ENCODE measurements around the gene MAPK1.

GRCh38 chr22:21862386-21863245, 4.8 kb downstream of the MAPK1 start:
- TF ChIP-seq, protein P1, sequence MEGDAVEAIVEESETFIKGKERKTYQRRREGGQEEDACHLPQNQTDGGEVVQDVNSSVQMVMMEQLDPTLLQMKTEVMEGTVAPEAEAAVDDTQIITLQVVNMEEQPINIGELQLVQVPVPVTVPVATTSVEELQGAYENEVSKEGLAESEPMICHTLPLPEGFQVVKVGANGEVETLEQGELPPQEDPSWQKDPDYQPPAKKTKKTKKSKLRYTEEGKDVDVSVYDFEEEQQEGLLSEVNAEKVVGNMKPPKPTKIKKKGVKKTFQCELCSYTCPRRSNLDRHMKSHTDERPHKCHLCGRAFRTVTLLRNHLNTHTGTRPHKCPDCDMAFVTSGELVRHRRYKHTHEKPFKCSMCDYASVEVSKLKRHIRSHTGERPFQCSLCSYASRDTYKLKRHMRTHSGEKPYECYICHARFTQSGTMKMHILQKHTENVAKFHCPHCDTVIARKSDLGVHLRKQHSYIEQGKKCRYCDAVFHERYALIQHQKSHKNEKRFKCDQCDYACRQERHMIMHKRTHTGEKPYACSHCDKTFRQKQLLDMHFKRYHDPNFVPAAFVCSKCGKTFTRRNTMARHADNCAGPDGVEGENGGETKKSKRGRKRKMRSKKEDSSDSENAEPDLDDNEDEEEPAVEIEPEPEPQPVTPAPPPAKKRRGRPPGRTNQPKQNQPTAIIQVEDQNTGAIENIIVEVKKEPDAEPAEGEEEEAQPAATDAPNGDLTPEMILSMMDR (IDR thresholded peaks at IDR 0.05; ENCODE audit: insufficient read depth, low read depth, low read length), result no peak
- TF ChIP-seq EZH2 (IDR thresholded peaks at IDR 0.05; ENCODE audit: insufficient read depth, low read length), result no peak
